PC-9 (cell line): ENCODE measurements around the gene C9orf43.

Experiments
- EZH2 ChIP-seq: fragments of 200-600 bp; sonication (generic); IDR thresholded peaks from 2 replicates; pipeline ENCODE4 v1.8.0; 2017; ENCODE audit warnings: antibody characterized with exemption, low read depth
- TF ChIP-seq, protein P1 (sequence below): fragments of 200-600 bp; sonication (generic); conservative IDR thresholded peaks from 2 replicates; pipeline ENCODE4 v1.6.1; 2017; ENCODE audit warnings: mixed run types, antibody characterized with exemption, mild to moderate bottlenecking, moderate library complexity

DNA sequence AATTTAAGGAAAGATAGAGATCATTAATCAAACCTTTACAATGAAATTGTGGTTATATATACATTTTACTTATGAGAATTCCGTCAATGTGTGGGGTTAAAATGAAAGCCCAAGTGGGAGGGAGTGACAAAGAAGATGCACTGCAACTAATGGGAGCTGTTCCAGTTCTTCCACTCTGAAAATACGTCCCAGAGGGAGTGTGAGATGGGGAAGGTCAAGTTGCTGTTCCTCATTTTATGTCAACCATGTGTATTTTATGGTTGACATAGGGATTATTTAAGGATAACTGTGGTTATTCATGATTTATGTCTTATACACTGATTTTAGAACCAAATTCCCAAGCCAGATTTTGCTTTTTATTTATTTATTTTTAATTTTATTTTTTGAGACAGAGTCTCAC is 38.8 kb downstream of the C9orf43 start:
- TF ChIP-seq, protein P1, sequence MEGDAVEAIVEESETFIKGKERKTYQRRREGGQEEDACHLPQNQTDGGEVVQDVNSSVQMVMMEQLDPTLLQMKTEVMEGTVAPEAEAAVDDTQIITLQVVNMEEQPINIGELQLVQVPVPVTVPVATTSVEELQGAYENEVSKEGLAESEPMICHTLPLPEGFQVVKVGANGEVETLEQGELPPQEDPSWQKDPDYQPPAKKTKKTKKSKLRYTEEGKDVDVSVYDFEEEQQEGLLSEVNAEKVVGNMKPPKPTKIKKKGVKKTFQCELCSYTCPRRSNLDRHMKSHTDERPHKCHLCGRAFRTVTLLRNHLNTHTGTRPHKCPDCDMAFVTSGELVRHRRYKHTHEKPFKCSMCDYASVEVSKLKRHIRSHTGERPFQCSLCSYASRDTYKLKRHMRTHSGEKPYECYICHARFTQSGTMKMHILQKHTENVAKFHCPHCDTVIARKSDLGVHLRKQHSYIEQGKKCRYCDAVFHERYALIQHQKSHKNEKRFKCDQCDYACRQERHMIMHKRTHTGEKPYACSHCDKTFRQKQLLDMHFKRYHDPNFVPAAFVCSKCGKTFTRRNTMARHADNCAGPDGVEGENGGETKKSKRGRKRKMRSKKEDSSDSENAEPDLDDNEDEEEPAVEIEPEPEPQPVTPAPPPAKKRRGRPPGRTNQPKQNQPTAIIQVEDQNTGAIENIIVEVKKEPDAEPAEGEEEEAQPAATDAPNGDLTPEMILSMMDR: no peak
- no peak for TF ChIP-seq EZH2
